Endodermal cell (in vitro differentiated cells): ENCODE measurements around the gene MAP1S. TPM values are rescaled to one million over a fixed set of nuclear protein-coding genes. Genes with fewer than 3 reads are reported as not detected.

Experiments used
- DNase-seq: peaks from one replicate; pipeline ENCODE4 v3.0.0-alpha.2; 2017
- H3K27ac ChIP-seq: 2 replicates; pipeline ENCODE4 v1.5.1; 2013; ENCODE audit warnings: mild to moderate bottlenecking, low read depth, low read length, moderate library complexity
- H3K27me3 ChIP-seq: 2 replicates; pipeline ENCODE4 v1.6.1; 2013; ENCODE audit warnings: mild to moderate bottlenecking, low read length, moderate library complexity; ENCODE audit not compliant: insufficient read depth, control insufficient read depth, poor library complexity, severe bottlenecking
- H3K36me3 ChIP-seq: 2 replicates; pipeline ENCODE4 v1.7.0; 2013; ENCODE audit warnings: mild to moderate bottlenecking, low read length, moderate library complexity; ENCODE audit not compliant: control insufficient read depth, insufficient read depth
- H3K4me1 ChIP-seq: one replicate; pipeline ENCODE4 v1.7.0; 2013; ENCODE audit warnings: low read length; ENCODE audit not compliant: control insufficient read depth, insufficient read depth
- H3K4me3 ChIP-seq: 2 replicates; pipeline ENCODE4 v1.5.1; 2013; ENCODE audit warnings: mild to moderate bottlenecking, low read length, moderate library complexity
- H3K9ac ChIP-seq: 2 replicates; pipeline ENCODE4 v1.6.1; 2013; ENCODE audit warnings: mild to moderate bottlenecking, low read length, moderate library complexity; ENCODE audit not compliant: poor library complexity, severe bottlenecking; ENCODE audit errors: extremely low read depth
- H3K9me3 ChIP-seq: 2 replicates; pipeline ENCODE4 v1.6.1; 2013; ENCODE audit warnings: mild to moderate bottlenecking, low read length, moderate library complexity; ENCODE audit not compliant: control insufficient read depth
- H3K27ac Mint-ChIP-seq: 2 replicates; pipeline ENCODE4 v1.8.0; 2020; ENCODE audit warnings: mixed read lengths
- H3K27me3 Mint-ChIP-seq: 2 replicates; pipeline ENCODE4 v1.8.0; 2021; ENCODE audit warnings: mild to moderate bottlenecking, mixed read lengths; ENCODE audit not compliant: insufficient read depth
- H3K36me3 Mint-ChIP-seq: 2 replicates; pipeline ENCODE4 v1.8.0; 2020; ENCODE audit warnings: low read depth, mixed read lengths
- H3K4me1 Mint-ChIP-seq: 2 replicates; pipeline ENCODE4 v1.8.0; 2020; ENCODE audit warnings: mixed read lengths
- H3K4me3 Mint-ChIP-seq: 2 replicates; pipeline ENCODE4 v1.8.0; 2020; ENCODE audit warnings: mild to moderate bottlenecking, moderate library complexity, mixed read lengths
- H3K9me3 Mint-ChIP-seq: 2 replicates; pipeline ENCODE4 v1.8.0; 2020; ENCODE audit warnings: mild to moderate bottlenecking, mixed read lengths
- WGBS, 2 experiments: methylation state at CpG; one replicate each; pipeline versions ENCODE4 v1.1.5 to v1.1.7; 2013; ENCODE audit warnings: missing lambda C conversion rate in 2 of 2, mixed read lengths in 1 of 2; ENCODE audit not compliant: insufficient coverage in 1 of 2, insufficient read length in 1 of 2; 5-methylcytosine and 5-hydroxymethylcytosine counted together
- total RNA-seq, 2 donors: library from RNA; stranded (reverse); fragmentation: NEBNext Ultra II Directional in 1 of 2; extraction: Animal tissue kit (Norgen Biotek cat#: 25700) in 1 of 2; gene quantifications; 2 replicates in 1 of 2; 3 replicates in 1 of 2; pipeline ENCODE4 v1.2.1, GENCODE V29; 2021
- TF ChIP-seq, protein P1 (sequence below): fragments of 200-600 bp; sonication (generic); conservative IDR thresholded peaks from 2 replicates; pipeline ENCODE4 v1.5.0; 2021; ENCODE audit warnings: antibody characterized with exemption, mild to moderate bottlenecking

Gene MAP1S
- total RNA-seq, 2 donors from 2014 or later: 90.2 to 96.7 TPM

DNA sequence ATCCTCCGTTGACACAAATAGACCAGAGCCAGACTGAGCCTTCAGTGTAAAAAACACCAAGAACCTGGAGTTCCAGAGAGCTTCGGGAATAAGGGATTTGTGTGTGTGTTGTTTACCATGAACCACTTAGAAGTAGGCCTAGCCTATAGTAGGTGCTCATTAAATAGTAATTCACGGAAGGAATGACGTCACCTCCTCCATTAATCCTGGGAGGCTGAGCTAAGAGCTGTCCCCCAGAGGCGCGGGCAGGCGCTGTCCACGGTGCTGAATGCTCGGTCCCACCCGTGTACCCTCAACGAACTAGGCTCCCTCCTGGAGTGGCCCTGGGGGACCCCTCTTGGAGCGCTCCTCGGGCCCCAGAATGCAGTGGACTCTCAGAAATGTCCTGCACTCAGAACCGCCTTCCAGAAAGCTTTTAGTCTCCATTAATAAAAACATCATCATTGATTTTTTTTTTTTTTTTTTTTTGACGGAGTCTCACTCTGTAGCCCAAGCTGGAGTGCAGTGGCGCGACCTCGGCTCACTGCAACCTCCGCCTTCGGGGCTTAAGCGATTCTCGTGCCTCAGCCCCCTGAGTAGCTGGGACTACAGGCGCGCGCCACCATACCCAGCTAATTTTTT, 37.7 kb upstream of the MAP1S start:
- no peak overlapping the region for H3K4me3 Mint-ChIP-seq
- Histone ChIP-seq H3K4me3 (no peak overlapping the region), H3K27me3 (no peaks in the 10 kb centered on the region), H3K36me3 (no peaks in the 10 kb centered on the region), H3K27ac (no peak overlapping the region), H3K4me1 (no peaks in the 10 kb centered on the region), H3K9me3 (no peaks in the 10 kb centered on the region), H3K9ac (no peak overlapping the region)
- WGBS, 2 experiments: 69 to 80% methylated on average over 16 to 25 of the region's 25 CpGs
- H3K27ac Mint-ChIP-seq: no peak overlapping the region
- peaks cover 7% of the 10 kb centered on the region for H3K4me1 Mint-ChIP-seq
- no peaks in the 10 kb centered on the region for H3K36me3 Mint-ChIP-seq
- peaks cover 9% of the 10 kb centered on the region for H3K27me3 Mint-ChIP-seq
- no peaks in the 10 kb centered on the region for H3K9me3 Mint-ChIP-seq
- TF ChIP-seq, protein P1, sequence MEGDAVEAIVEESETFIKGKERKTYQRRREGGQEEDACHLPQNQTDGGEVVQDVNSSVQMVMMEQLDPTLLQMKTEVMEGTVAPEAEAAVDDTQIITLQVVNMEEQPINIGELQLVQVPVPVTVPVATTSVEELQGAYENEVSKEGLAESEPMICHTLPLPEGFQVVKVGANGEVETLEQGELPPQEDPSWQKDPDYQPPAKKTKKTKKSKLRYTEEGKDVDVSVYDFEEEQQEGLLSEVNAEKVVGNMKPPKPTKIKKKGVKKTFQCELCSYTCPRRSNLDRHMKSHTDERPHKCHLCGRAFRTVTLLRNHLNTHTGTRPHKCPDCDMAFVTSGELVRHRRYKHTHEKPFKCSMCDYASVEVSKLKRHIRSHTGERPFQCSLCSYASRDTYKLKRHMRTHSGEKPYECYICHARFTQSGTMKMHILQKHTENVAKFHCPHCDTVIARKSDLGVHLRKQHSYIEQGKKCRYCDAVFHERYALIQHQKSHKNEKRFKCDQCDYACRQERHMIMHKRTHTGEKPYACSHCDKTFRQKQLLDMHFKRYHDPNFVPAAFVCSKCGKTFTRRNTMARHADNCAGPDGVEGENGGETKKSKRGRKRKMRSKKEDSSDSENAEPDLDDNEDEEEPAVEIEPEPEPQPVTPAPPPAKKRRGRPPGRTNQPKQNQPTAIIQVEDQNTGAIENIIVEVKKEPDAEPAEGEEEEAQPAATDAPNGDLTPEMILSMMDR: no peak
- peak; percentile 89 for DNase-seq

DNA sequence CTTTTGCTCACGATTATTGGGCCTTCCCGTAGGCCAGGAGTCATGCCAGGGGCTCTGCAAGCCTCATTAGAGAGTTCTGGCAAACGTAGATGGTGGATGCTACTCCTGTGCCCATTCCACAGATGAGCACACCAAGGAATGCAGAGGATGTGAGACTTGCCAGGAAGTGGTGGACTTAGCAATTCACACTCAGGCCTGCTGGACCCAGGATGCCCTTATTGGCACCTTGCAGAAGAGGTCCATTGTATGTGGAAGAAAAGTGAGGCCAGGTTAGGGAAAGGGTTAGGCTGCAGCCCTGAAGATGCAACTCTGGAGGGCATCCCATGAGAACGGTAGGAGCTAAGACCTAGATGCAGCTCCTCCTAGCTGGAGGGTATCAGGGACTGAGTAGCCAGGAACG, 37.0 kb upstream of the MAP1S start:
- H3K9ac ChIP-seq: no peak overlapping the region
- no peaks in the 10 kb centered on the region for H3K36me3 ChIP-seq
- DNase-seq: no peak
- Mint-ChIP-seq H3K4me1 (peaks cover 7% of the 10 kb centered on the region), H3K27ac (no peak overlapping the region), H3K36me3 (no peaks in the 10 kb centered on the region), H3K27me3 (peaks cover 10% of the 10 kb centered on the region), H3K4me3 (no peak overlapping the region), H3K9me3 (no peaks in the 10 kb centered on the region)
- peaks cover 4% of the 10 kb centered on the region for H3K27me3 ChIP-seq
- TF ChIP-seq, protein P1: no peak
- H3K4me1 ChIP-seq: no peaks in the 10 kb centered on the region
- no peak overlapping the region for H3K27ac ChIP-seq
- H3K9me3 ChIP-seq: no peaks in the 10 kb centered on the region
- H3K4me3 ChIP-seq: no peak overlapping the region
- 86 to 92% methylated on average over 5 of the region's 5 CpGs for WGBS, 2 experiments

DNA sequence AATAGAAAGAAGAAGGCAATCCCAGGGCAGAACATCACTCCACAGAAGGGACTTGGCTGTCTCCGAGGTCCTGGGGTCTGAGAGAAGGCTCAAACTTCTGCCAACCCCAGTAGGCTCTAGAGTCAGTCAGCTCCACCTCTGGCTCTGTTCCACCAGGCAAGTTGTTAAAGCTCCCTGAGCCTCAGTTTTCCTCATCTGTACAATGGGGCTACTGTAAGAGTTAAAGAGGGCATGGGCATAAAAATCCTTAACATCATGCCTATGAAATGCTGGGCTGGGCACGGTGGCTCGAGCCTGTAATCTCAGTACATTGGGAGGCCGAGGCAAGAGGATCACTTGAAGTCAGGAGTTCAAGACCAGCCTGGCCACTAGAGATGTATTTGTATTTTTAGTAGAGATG, 36.2 kb upstream of the MAP1S start:
- DNase-seq: no peak
- no peak overlapping the region for H3K27ac Mint-ChIP-seq
- H3K27me3 ChIP-seq: peaks cover 10% of the 10 kb centered on the region
- no peaks in the 10 kb centered on the region for H3K36me3 ChIP-seq
- no peak overlapping the region for H3K9ac ChIP-seq
- peaks cover 10% of the 10 kb centered on the region for H3K4me1 Mint-ChIP-seq
- H3K4me3 Mint-ChIP-seq: no peak overlapping the region
- H3K9me3 Mint-ChIP-seq: no peaks in the 10 kb centered on the region
- no peak overlapping the region for H3K4me3 ChIP-seq
- H3K27me3 Mint-ChIP-seq: peaks cover 13% of the 10 kb centered on the region
- WGBS, 2 experiments: 80 to 90% methylated on average over 3 to 4 of the region's 4 CpGs
- H3K27ac ChIP-seq: no peak overlapping the region
- H3K4me1 ChIP-seq: no peaks in the 10 kb centered on the region
- H3K36me3 Mint-ChIP-seq: no peaks in the 10 kb centered on the region
- H3K9me3 ChIP-seq: no peaks in the 10 kb centered on the region
- TF ChIP-seq, protein P1: no peak
